ENCODE data around the gene LRRC4C. TPM values are rescaled to one million over a fixed set of nuclear protein-coding genes. Genes with fewer than 3 reads are reported as not detected.
A peak's percentile ranks its signal among the peaks of the same experiment; 100 is the strongest.

LRRC4C gene
- total RNA-seq, 6 experiments from 2014 or later = 0.25 to 0.43 (median 0.27) TPM

- Histone ChIP-seq H3K36me3 (no peaks in the 10 kb centered on the region), H3K4me3 (no peak overlapping the region), H3K27ac (peak overlapping the region in 1 of 3 donors; percentile 30), H3K4me1 (peaks cover 0 to 5% (median 0%) of the 10 kb centered on the region in 4 donors), H3K9me3 (no peaks in the 10 kb centered on the region), H3K27me3 (no peaks in the 10 kb centered on the region)
- no peak for TF ChIP-seq POLR2A (IDR thresholded peaks at IDR 0.05)
- no peak for TF ChIP-seq CTCF (IDR thresholded peaks at IDR 0.05)
- ATAC-seq = peak; percentile 44 to 80 (median 73)
- WGBS (ENCODE audit: insufficient coverage, low coverage, low lambda C conversion rate, missing lambda C conversion rate) = 36% methylated on average over 2 of the region's 2 CpGs
- intact Hi-C loops (cut with DNase I) = no loop called here
- no peak for DNase-seq
These were observed 340.0 kb downstream of the LRRC4C start for GRCh38 chr11:41119484-41119883.

DNA sequence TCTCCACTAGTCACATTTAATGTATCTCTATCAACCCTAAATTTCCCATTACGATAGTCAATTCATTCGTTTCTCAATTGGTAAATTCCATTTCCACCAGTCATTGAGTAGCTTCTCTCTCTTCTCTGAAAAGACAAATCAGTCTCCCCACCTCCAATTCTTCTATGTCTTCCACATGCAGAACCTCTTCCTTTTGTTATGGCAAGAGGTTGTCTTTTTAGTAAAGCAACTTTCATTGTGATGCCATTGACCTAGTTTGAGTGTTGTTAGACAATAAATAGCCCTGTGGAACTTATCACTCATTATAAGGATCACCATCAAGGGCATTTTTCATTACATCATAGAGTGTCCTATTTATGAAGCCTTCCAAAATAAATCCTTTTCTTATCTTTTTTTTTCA, 340.9 kb downstream of the LRRC4C start:
- Histone ChIP-seq H3K27me3 (no peaks in the 10 kb centered on the region), H3K4me1 (peaks cover 0 to 5% (median 0%) of the 10 kb centered on the region in 4 donors), H3K4me3 (no peak overlapping the region), H3K9me3 (no peaks in the 10 kb centered on the region), H3K27ac (no peak overlapping the region), H3K36me3 (no peaks in the 10 kb centered on the region)
- intact Hi-C loops (cut with DNase I) = no loop called here
- WGBS (ENCODE audit: insufficient coverage, low coverage, low lambda C conversion rate, missing lambda C conversion rate) = 52% methylated on average over 2 of the region's 2 CpGs
- no peak for ATAC-seq
- TF ChIP-seq POLR2A (IDR thresholded peaks at IDR 0.05) (no peak), CTCF (IDR thresholded peaks at IDR 0.05) (no peak)
- DNase-seq = no peak

- TF ChIP-seq CTCF (IDR thresholded peaks at IDR 0.05) (no peak), POLR2A (IDR thresholded peaks at IDR 0.05) (no peak)
- no peaks in the 10 kb centered on the region for H3K9me3 ChIP-seq
- intact Hi-C loops (cut with DNase I) = no loop called here
- 73% methylated on average over 2 of the region's 3 CpGs for WGBS (ENCODE audit: insufficient coverage, low coverage, low lambda C conversion rate, missing lambda C conversion rate)
- no peak overlapping the region for H3K4me3 ChIP-seq
- DNase-seq (no peak), ATAC-seq (no peak)
- no peaks in the 10 kb centered on the region for H3K27me3 ChIP-seq
- H3K27ac ChIP-seq = no peak overlapping the region
- H3K4me1 ChIP-seq = peaks cover 0 to 3% (median 0%) of the 10 kb centered on the region in 4 donors
- no peaks in the 10 kb centered on the region for H3K36me3 ChIP-seq
These were observed 342.5 kb downstream of the LRRC4C start for GRCh38 chr11:41116970-41117369.

- Histone ChIP-seq H3K9me3 (no peaks in the 10 kb centered on the region), H3K27me3 (no peaks in the 10 kb centered on the region), H3K4me1 (no peaks in the 10 kb centered on the region), H3K36me3 (no peaks in the 10 kb centered on the region), H3K4me3 (no peak overlapping the region), H3K27ac (no peak overlapping the region)
- ATAC-seq = no peak
- TF ChIP-seq POLR2A (IDR thresholded peaks at IDR 0.05) (no peak), CTCF (IDR thresholded peaks at IDR 0.05) (no peak)
- intact Hi-C loops (cut with DNase I) = no loop called here
- no peak for DNase-seq
These were observed 344.4 kb downstream of the LRRC4C start for GRCh38 chr11:41115066-41115465.

GRCh38 chr11:41113160-41113559, 346.3 kb downstream of the LRRC4C start:
- intact Hi-C loops (cut with DNase I) = no loop called here
- Histone ChIP-seq H3K27ac (no peak overlapping the region), H3K27me3 (no peaks in the 10 kb centered on the region), H3K36me3 (no peaks in the 10 kb centered on the region), H3K4me3 (no peak overlapping the region), H3K9me3 (no peaks in the 10 kb centered on the region), H3K4me1 (no peaks in the 10 kb centered on the region)
- 41% methylated on average over 2 of the region's 2 CpGs for WGBS (ENCODE audit: insufficient coverage, low coverage, low lambda C conversion rate, missing lambda C conversion rate)
- DNase-seq = no peak
- no peak for ATAC-seq
- TF ChIP-seq POLR2A (IDR thresholded peaks at IDR 0.05) = no peak
- TF ChIP-seq CTCF (IDR thresholded peaks at IDR 0.05) = no peak
